Fibroblast of villous mesenchyme (primary cell): ENCODE results near the gene GATM. TPM values are rescaled to one million over a fixed set of nuclear protein-coding genes. Genes with fewer than 3 reads are reported as not detected.
"Not testable (repeated sequence)": the region's sequence is repeated elsewhere in the genome, so short reads cannot be mapped to it uniquely, and the experiment has no call there.

Experiments used
- DNase-seq: peaks from one replicate; pipeline ENCODE4 v3.0.0-alpha.2; 2010; ENCODE audit warnings: low read depth
- H3K4me3 ChIP-seq: 2 replicates; pipeline ENCODE4 v1.5.1; 2011; ENCODE audit warnings: low read depth, mild to moderate bottlenecking, low read length
- small RNA-seq: library from RNA; depleted of rRNA; stranded (forward); fragments of <200 nt; gene quantifications from one replicate; pipeline ENCODE3, GENCODE V24; 2012
- total RNA-seq: library from RNA; depleted of rRNA; stranded (reverse); fragments of >200 nt; gene quantifications from 2 replicates; pipeline ENCODE4 v1.2.3, GENCODE V29; 2012
- TF ChIP-seq, protein P1 (sequence below): IDR thresholded peaks from 2 replicates; pipeline ENCODE4 v1.5.1; 2012; ENCODE audit warnings: low read depth, mild to moderate bottlenecking, low read length; ENCODE audit not compliant: insufficient read depth

GATM gene
- total RNA-seq, 1 donor: under 0.01 TPM

DNA sequence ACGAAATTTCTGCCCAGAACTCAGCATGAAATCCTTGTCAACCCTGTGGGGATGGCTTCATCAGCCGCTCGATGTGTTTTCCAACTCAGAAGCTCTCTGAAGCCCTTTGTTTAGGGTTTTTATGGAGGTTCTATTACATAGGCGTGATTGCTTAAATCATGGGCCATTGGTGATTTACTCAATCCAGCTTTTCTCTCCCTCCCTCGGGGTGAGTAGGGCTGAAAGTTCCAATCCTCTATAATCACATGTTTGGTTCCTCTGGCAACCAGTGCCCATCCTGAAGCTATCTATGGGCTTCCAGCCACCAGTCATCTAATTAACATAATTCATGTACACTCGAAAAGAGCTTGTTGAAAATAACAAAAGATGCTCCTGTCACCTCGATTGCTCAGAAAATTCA is 51.6 kb downstream of the GATM start:
- no peak for DNase-seq
- TF ChIP-seq, protein P1, sequence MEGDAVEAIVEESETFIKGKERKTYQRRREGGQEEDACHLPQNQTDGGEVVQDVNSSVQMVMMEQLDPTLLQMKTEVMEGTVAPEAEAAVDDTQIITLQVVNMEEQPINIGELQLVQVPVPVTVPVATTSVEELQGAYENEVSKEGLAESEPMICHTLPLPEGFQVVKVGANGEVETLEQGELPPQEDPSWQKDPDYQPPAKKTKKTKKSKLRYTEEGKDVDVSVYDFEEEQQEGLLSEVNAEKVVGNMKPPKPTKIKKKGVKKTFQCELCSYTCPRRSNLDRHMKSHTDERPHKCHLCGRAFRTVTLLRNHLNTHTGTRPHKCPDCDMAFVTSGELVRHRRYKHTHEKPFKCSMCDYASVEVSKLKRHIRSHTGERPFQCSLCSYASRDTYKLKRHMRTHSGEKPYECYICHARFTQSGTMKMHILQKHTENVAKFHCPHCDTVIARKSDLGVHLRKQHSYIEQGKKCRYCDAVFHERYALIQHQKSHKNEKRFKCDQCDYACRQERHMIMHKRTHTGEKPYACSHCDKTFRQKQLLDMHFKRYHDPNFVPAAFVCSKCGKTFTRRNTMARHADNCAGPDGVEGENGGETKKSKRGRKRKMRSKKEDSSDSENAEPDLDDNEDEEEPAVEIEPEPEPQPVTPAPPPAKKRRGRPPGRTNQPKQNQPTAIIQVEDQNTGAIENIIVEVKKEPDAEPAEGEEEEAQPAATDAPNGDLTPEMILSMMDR: no peak
- H3K4me3 ChIP-seq: no peak overlapping the region

DNA sequence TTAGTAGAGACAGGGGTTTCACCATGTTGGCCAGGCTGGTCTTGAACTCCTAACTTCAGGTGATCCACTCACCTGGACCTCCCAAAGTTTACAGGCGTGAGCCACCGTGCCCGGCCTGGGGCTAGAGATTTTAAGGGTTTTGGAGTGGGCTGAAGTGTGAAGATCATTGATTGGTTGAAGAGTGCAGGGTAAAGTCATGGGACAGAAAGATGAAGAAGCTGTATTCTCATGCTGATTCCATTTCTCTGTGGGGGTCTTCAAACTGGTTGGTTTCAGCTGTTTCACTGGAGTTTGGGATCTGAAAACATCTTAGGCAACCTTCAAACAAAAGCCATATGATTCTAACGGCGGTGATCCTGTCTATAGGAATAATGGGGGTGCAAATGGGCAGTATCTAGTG is 52.1 kb downstream of the GATM start:
- DNase-seq: no peak
- H3K4me3 ChIP-seq: no peak overlapping the region
- TF ChIP-seq, protein P1: no peak

DNA sequence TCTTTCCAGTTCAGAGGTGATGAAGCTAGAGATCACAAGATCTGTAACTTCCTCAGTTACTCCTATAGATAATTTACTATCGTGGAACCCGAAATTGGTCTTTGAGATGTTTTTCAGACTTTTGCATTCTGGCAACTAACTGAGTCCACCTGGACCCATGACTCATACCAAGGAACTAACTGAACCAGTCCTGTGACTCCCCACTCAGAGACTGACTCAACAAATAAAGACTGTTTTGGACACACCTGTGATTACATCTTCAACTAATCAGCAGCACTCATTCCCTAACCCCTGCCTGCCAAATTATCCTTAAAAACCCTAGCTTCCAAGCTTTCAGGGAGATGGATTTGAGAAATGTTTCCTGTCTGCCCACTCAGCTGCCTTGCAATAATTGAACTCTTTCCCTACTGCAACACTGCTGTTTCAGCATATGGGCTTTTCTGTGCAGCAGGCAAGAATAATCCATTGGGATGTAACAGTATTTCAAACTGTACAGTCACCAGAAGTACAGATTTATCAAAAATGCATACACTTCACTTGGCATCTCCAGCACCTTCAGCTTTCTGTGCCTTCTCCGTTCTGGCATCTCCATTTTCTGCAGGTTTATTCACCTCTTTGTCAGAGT is 57.7 kb downstream of the GATM start:
- DNase-seq: no peak
- TF ChIP-seq, protein P1: no peak

DNA sequence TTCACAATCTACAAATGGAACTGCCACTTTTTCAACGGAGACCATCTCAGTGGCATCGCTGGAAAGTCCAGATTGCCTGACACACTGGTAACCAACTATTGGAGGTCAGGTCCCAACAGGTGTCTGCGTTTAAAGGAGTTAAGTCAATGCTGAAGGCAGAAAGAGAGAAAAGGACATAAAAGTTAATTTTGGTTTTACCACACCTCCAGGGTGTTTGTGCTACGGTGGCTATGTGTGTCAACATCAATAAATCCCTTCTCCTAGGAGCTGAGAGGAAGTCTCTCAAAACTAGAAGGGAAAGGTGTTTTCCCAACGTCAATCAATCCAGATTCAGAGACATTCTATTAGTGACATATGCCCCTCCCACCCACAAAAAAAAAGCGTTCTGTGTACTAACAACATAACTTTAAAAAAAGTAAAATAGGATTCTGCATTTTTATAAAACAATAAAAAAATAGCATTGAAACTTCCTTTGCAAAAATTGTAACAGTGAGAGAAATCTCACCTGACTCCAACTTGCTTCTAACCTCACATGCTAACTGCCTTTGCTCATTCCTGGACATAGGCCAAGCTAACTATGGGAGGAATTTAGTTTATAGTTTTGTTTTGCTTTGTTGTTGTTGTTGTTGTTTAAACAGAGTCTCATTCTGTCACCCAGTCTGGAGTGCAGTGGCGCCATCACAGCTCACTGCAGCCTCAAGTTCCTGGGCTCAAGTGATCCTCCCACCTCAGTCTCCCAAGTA is 58.7 kb downstream of the GATM start:
- TF ChIP-seq, protein P1: no peak
- no peak for DNase-seq
- H3K4me3 ChIP-seq: no peak overlapping the region

More for the DNA sequence above, 57.7 kb downstream of the GATM start:
- H3K4me3 ChIP-seq: no peak overlapping the region

DNA sequence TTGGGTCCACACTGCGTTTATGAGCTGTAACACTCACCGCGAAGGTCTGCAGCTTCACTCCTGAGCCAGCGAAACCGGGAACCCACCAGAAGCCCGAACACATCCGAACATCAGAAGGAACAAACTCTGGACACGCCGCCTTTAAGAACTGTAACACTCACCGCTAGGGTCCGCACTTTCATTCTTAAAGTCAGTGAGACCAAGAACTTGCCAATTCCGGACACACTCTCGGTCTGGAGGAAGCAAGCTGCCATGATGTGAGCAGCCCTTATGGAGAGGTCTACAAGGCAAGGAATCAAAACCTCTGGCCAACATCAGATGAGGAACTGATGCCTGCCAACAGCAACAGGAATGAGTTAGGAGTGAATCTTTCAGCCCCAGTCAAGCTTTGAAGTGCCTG is 63.4 kb downstream of the GATM start:
- no peak overlapping the region for H3K4me3 ChIP-seq
- TF ChIP-seq, protein P1: peak; percentile 5
- DNase-seq: peak; percentile 9

DNA sequence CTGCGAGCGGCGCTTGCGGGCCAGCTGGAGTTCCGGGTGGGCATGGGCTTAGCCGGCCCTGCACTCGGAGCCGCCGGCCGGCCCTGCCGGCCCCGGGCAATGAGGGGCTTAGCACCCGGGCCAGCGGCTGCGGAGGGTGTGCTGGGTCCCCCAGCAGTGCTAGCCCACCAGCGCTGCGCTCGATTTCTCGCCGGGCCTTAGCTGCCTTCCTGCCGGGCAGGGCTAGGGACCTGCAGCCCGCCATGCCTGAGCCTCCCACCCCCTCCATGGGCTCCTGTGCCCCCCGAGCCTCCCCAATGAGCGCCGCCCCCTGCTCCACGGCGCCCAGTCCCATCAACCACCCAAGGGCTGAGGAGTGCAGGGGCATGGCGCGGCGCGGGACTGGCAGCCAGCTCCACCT is 64.2 kb downstream of the GATM start:
- not testable (repeated sequence) for H3K4me3 ChIP-seq, DNase-seq

Small RNA genes lying within 50 kb of the gene (small RNA-seq; reads per million reads assigned to genes)
- gene RNU6-953P: 0.28 reads per million

Other genes with a start within 250 kb of the GATM start
- gene DUOXA1, start 248.7 kb downstream of the GATM start, total RNA-seq: not detected in 2 replicates
- gene DUOX1, start 248.6 kb downstream of the GATM start, total RNA-seq: not detected in 2 replicates
- 2.3 and 2.6 TPM in 2 replicates for gene SHF, start 190.6 kb downstream of the GATM start, total RNA-seq
- not detected in 2 replicates for gene SLC28A2, start 126.3 kb downstream of the GATM start, total RNA-seq
- 11.9 and 16.0 TPM in 2 replicates for gene SLC30A4, start 144.2 kb upstream of the GATM start, total RNA-seq
- 74.7 and 87.2 TPM in 2 replicates for gene BLOC1S6, start 208.8 kb upstream of the GATM start, total RNA-seq